OCI-LY7 (cell line): ENCODE measurements around the gene GABARAPL2. TPM values are rescaled to one million over a fixed set of nuclear protein-coding genes. Genes with fewer than 3 reads are reported as not detected.

Source experiments
- BruUV-seq: library from RNA; stranded (reverse); fragments of 400-500 nt; replicated peaks from 2 replicates; lab custom pipeline; 2021; lab: Mats Ljungman, UMichigan
- CTCF ChIA-PET: fragments of 300-600 bp; sonication (Branson Sonifier 250); formaldehyde crosslinking; loops from one replicate; lab custom pipeline; 2022; ENCODE audit warnings: antibody characterized with exemption; ENCODE audit not compliant: unreplicated experiment; lab: Charles Lee
- POLR2A ChIA-PET: fragments of 300-600 bp; sonication (Branson Sonifier 250); formaldehyde crosslinking; loops from one replicate; lab custom pipeline; 2022; ENCODE audit warnings: antibody characterized with exemption; lab: Charles Lee
- DNase-seq: peaks from one replicate; pipeline ENCODE4 v3.0.0-alpha.2; 2015; ENCODE audit warnings: low spot score
- H2AFZ ChIP-seq: fragments of 200-600 bp; sonication (generic), shearing (Covaris generic); 2 replicates; pipeline ENCODE4 v1.6.1; 2014; ENCODE audit warnings: mild to moderate bottlenecking, antibody characterized with exemption, low read length, moderate library complexity
- H3K27ac ChIP-seq: fragments of 200-600 bp; sonication (generic); 2 replicates; pipeline ENCODE4 v1.5.1; 2014; ENCODE audit warnings: mixed run types, low read depth, mild to moderate bottlenecking, moderate library complexity, low read length, inconsistent platforms; ENCODE audit not compliant: poor library complexity, severe bottlenecking
- H3K36me3 ChIP-seq: fragments of 200-600 bp; sonication (generic); 2 replicates; pipeline ENCODE4 v1.6.1; 2014; ENCODE audit warnings: mild to moderate bottlenecking, antibody characterized with exemption, low read length, moderate library complexity, mixed read lengths; ENCODE audit not compliant: insufficient read depth
- H3K4me1 ChIP-seq: fragments of 200-600 bp; sonication (generic); 2 replicates; pipeline ENCODE4 v1.5.1; 2014; ENCODE audit warnings: mild to moderate bottlenecking, low read length; ENCODE audit not compliant: insufficient read depth, poor library complexity, severe bottlenecking
- H3K4me2 ChIP-seq: fragments of 200-600 bp; sonication (generic); 2 replicates; pipeline ENCODE4 v1.6.1; 2014; ENCODE audit warnings: mild to moderate bottlenecking, low read length
- H3K4me3 ChIP-seq: fragments of 200-600 bp; sonication (generic); 2 replicates; pipeline ENCODE4 v1.5.1; 2014; ENCODE audit warnings: mild to moderate bottlenecking, low read depth, low read length; ENCODE audit not compliant: poor library complexity, severe bottlenecking
- H3K79me2 ChIP-seq: fragments of 200-600 bp; sonication (generic); 2 replicates; pipeline ENCODE4 v1.6.1; 2016; ENCODE audit warnings: low read depth, mild to moderate bottlenecking, low read length, moderate library complexity, mixed read lengths; ENCODE audit not compliant: insufficient read depth
- H3K9me2 ChIP-seq: fragments of 200-600 bp; sonication (generic); 2 replicates; pipeline ENCODE4 v1.6.1; 2016; ENCODE audit warnings: mild to moderate bottlenecking, low read length, mixed read lengths; ENCODE audit not compliant: insufficient read depth
- H3K9me3 ChIP-seq: fragments of 200-600 bp; sonication (generic); 2 replicates; pipeline ENCODE4 v1.6.1; 2014; ENCODE audit warnings: mild to moderate bottlenecking, mixed run types, low read length, mixed read lengths
- H4K20me1 ChIP-seq: fragments of 200-600 bp; sonication (generic); 2 replicates; pipeline ENCODE4 v1.6.1; 2014; ENCODE audit warnings: mild to moderate bottlenecking, antibody characterized with exemption, low read length, moderate library complexity, mixed read lengths; ENCODE audit not compliant: insufficient read depth
- CTCF ChIP-seq: fragments of 200-600 bp; sonication (generic); conservative IDR thresholded peaks from 2 replicates; pipeline ENCODE4 v1.5.1; 2014; ENCODE audit warnings: mild to moderate bottlenecking, antibody characterized with exemption, low read length, moderate library complexity, mixed read lengths
- EZH2phosphoT487 ChIP-seq: fragments of 200-600 bp; sonication (generic); IDR thresholded peaks from 2 replicates; pipeline ENCODE4 v1.6.1; 2018; ENCODE audit warnings: low read depth, borderline replicate concordance, mild to moderate bottlenecking, mixed run types, antibody characterized with exemption, low read length, moderate library complexity, mixed read lengths
- intact Hi-C: fragments of 100-400 bp; cut with micrococcal nuclease; formaldehyde crosslinking; loops from one replicate; pipeline ENCODE4 v1.10.0; 2022; ENCODE audit not compliant: unreplicated experiment
- total RNA-seq, 2 experiments: library from RNA; depleted of rRNA in 1 of 2; stranded (reverse); fragments of >200 nt in 1 of 2; shearing (Covaris generic) in 1 of 2; gene quantifications; 2 replicates each; pipeline ENCODE4 v1.2.3, GENCODE V29; 2014 to 2022

Gene GABARAPL2
- total RNA-seq, 2 experiments from 2014 or later = 57.7 to 93.5 TPM

GRCh38 chr16:75558846-75559401 lies 7.3 kb upstream of the GABARAPL2 start:
- POLR2A ChIA-PET = interaction anchor here (0.6 to 1.5 kb wide), 2 partner anchors 8 to 40 kb away, joined by 3 to 6 read pairs; no protein-coding TSS in a partner anchor
- intact Hi-C loops = no loop called here

GRCh38 chr16:75559564-75560372 lies 6.4 kb upstream of the GABARAPL2 start:
- intact Hi-C loops = no loop called here
- H4K20me1 ChIP-seq = no peaks in the 10 kb centered on the region
- H3K27ac ChIP-seq = no peak overlapping the region
- ChIA-PET CTCF (no interaction called here), POLR2A (interaction anchor here (0.6 kb wide), 1 partner anchor 890 kb away, joined by 3 read pairs; no protein-coding TSS in a partner anchor)
- H3K79me2 ChIP-seq = 0 out of 2 replicates have a peak, but pooled peaks cover 2% of the 10 kb centered on the region
- no peak for TF ChIP-seq EZH2phosphoT487
- TF ChIP-seq CTCF = no peak
- no peak overlapping the region for H2AFZ ChIP-seq
- no peak overlapping the region for H3K4me3 ChIP-seq
- no peak overlapping the region for H3K4me2 ChIP-seq
- DNase-seq = no peak
- no peaks in the 10 kb centered on the region for H3K9me2 ChIP-seq
- BruUV-seq = no TSS peak
- H3K9me3 ChIP-seq = no peaks in the 10 kb centered on the region
- H3K4me1 ChIP-seq = peaks cover 12% of the 10 kb centered on the region
- no peaks in the 10 kb centered on the region for H3K36me3 ChIP-seq

More at GRCh38 chr16:75558846-75559401, 7.3 kb upstream of the GABARAPL2 start:
- Histone ChIP-seq H4K20me1 (no peaks in the 10 kb centered on the region), H3K4me3 (no peak overlapping the region), H3K27ac (no peak overlapping the region), H3K4me1 (peaks cover 14% of the 10 kb centered on the region), H3K36me3 (no peaks in the 10 kb centered on the region), H3K9me2 (no peaks in the 10 kb centered on the region), H3K79me2 (0 out of 2 replicates have a peak, but pooled peaks cover 5% of the 10 kb centered on the region), H2AFZ (no peak overlapping the region), H3K4me2 (no peak overlapping the region), H3K9me3 (no peaks in the 10 kb centered on the region)
- CTCF ChIA-PET = no interaction called here
- DNase-seq = no peak
- no TSS peak for BruUV-seq
- TF ChIP-seq EZH2phosphoT487 (no peak), CTCF (no peak)
